T-helper 1 cell treated with Interleukin-12 subunit alpha and Interleukin-12 subunit beta and Interleukin-4 antibody, amounts not matched to agents 30 ng/mL and 1 ng/mL, for 36 hours (primary cell): ENCODE results near the gene KCNT1. TPM values are rescaled to one million over a fixed set of nuclear protein-coding genes. Genes with fewer than 3 reads are reported as not detected.
"Not testable (repeated sequence)": the region's sequence is repeated elsewhere in the genome, so short reads cannot be mapped to it uniquely, and the experiment has no call there.

Experiments
- intact Hi-C: fragments of 100-400 bp; cut with micrococcal nuclease; formaldehyde crosslinking; loops from one replicate; pipeline ENCODE4 v1.15.1; 2024
- total RNA-seq: library from RNA; stranded (reverse); gene quantifications from 2 replicates; pipeline ENCODE4 v1.2.3, GENCODE V29; 2022

KCNT1 gene
- total RNA-seq, 1 donor from 2014 or later = not detected

- intact Hi-C loops = not testable (repeated sequence)
These were observed 29.2 kb upstream of the KCNT1 start for GRCh38 chr9:135672786-135673185.

- intact Hi-C loops = no loop called here
These were observed 28.0 kb upstream of the KCNT1 start for GRCh38 chr9:135673941-135674340.

GRCh38 chr9:135674977-135675376 is 27.0 kb upstream of the KCNT1 start:
- intact Hi-C loops = no loop called here

- intact Hi-C loops = no loop called here
These were observed 25.1 kb upstream of the KCNT1 start for GRCh38 chr9:135676891-135677290.

- intact Hi-C loops = no loop called here
These were observed 24.3 kb upstream of the KCNT1 start for GRCh38 chr9:135677641-135678168.

GRCh38 chr9:135678236-135679017 is 23.6 kb upstream of the KCNT1 start:
- intact Hi-C loops = no loop called here

- intact Hi-C loops = no loop called here
These were observed 21.9 kb upstream of the KCNT1 start for GRCh38 chr9:135680056-135680455.

- intact Hi-C loops = no loop called here
These were observed 20.8 kb upstream of the KCNT1 start for GRCh38 chr9:135681161-135681560.

GRCh38 chr9:135683401-135684034 is 18.5 kb upstream of the KCNT1 start:
- intact Hi-C loops = no loop called here

GRCh38 chr9:135684691-135685090 is 17.3 kb upstream of the KCNT1 start:
- intact Hi-C loops = no loop called here

- intact Hi-C loops = no loop called here
These were observed 14.8 kb upstream of the KCNT1 start for GRCh38 chr9:135687216-135687615.

GRCh38 chr9:135689011-135689410 is 13.0 kb upstream of the KCNT1 start:
- intact Hi-C loops = no loop called here

- intact Hi-C loops = no loop called here
These were observed 11.0 kb upstream of the KCNT1 start for GRCh38 chr9:135690836-135691570.

GRCh38 chr9:135692410-135692809 is 9.6 kb upstream of the KCNT1 start:
- intact Hi-C loops = no loop called here

GRCh38 chr9:135693265-135693664 is 8.7 kb upstream of the KCNT1 start:
- intact Hi-C loops = no loop called here

GRCh38 chr9:135693771-135694170 is 8.2 kb upstream of the KCNT1 start:
- intact Hi-C loops = no loop called here

- intact Hi-C loops = no loop called here
These were observed 7.6 kb upstream of the KCNT1 start for GRCh38 chr9:135694414-135694813.

GRCh38 chr9:135695036-135695435 is 6.9 kb upstream of the KCNT1 start:
- intact Hi-C loops = no loop called here

GRCh38 chr9:135695642-135696041 is 6.3 kb upstream of the KCNT1 start:
- intact Hi-C loops = no loop called here

GRCh38 chr9:135696446-135696845 is 5.5 kb upstream of the KCNT1 start:
- intact Hi-C loops = no loop called here

- intact Hi-C loops = no loop called here
These were observed 4.8 kb upstream of the KCNT1 start for GRCh38 chr9:135697226-135697625.

GRCh38 chr9:135698236-135698635 is 3.7 kb upstream of the KCNT1 start:
- intact Hi-C loops = no loop called here
